Adrenal gland (tissue), 12 donors: ENCODE results near the gene COL5A1. TPM values are rescaled to one million over a fixed set of nuclear protein-coding genes. Genes with fewer than 3 reads are reported as not detected.
A peak's percentile ranks its signal among the peaks of the same experiment; 100 is the strongest.

Experiments
- DNase-seq, 7 donors: peaks; one replicate each; pipeline ENCODE4 v3.0.0-alpha.2; 2019 to 2020
- H3K27ac ChIP-seq, 5 donors: fragments of 200-600 bp; sonication (generic) in 4 of 5; 1 replicate in 3 of 5; 2 replicates in 2 of 5; pipeline versions ENCODE4 v1.5.1 to v1.8.0; 2016 to 2020; ENCODE audit warnings: mild to moderate bottlenecking in 1 of 5
- H3K27me3 ChIP-seq: fragments of 200-600 bp; 2 replicates; pipeline ENCODE4 v1.8.0; 2021
- H3K36me3 ChIP-seq, 2 donors: fragments of 200-600 bp; replicated peaks in 1 of 2; 1 replicate in 1 of 2; 2 replicates in 1 of 2; pipeline versions ENCODE4 v1.5.1 to v1.8.0; 2018 to 2022
- H3K4me1 ChIP-seq, 2 donors: fragments of 200-600 bp; replicated peaks in 1 of 2; 1 replicate in 1 of 2; 2 replicates in 1 of 2; pipeline versions ENCODE4 v1.5.1 to v1.8.0; 2018 to 2021
- H3K4me3 ChIP-seq, 4 donors: fragments of 200-600 bp; sonication (generic) in 3 of 4; one replicate each; pipeline ENCODE4 v1.5.1; 2016 to 2018
- H3K9me3 ChIP-seq, 3 donors: fragments of 200-600 bp; sonication (generic) in 1 of 3; replicated peaks in 1 of 3; 1 replicate in 2 of 3; 2 replicates in 1 of 3; pipeline versions ENCODE4 v1.5.1 to v1.8.0; 2016 to 2021
- CTCF ChIP-seq, 6 experiments: fragments of 450-650 bp in 4 of 6; fragments of 200-600 bp in 2 of 6; sonication (generic) in 1 of 6; IDR thresholded peaks; 1 replicate in 5 of 6; 2 replicates in 1 of 6; pipeline versions ENCODE4 v1.5.1 to v1.8.0; 2016 to 2021; ENCODE audit warnings: antibody characterized with exemption in 6 of 6, mild to moderate bottlenecking in 2 of 6, moderate library complexity in 1 of 6
- POLR2A ChIP-seq, 2 donors: fragments of 450-650 bp; IDR thresholded peaks; one replicate each; pipeline ENCODE4 v1.6.1; 2017; ENCODE audit warnings: antibody characterized with exemption in 2 of 2, mild to moderate bottlenecking in 2 of 2, moderate library complexity in 1 of 2
- WGBS, 4 donors: extraction: QIAGEN DNeasy Blood & Tissue Kit in 2 of 4; methylation state at CpG; one replicate each; pipeline versions ENCODE4 v1.1.5 to v1.1.7; 2013 to 2017; 5-methylcytosine and 5-hydroxymethylcytosine counted together
- intact Hi-C, 2 donors: fragments of 100-400 bp; cut with DNase I; formaldehyde crosslinking; loops; one replicate each; pipeline versions ENCODE4 v1.14.1 to v1.15.0; 2022 to 2023
- polyA plus RNA-seq, 3 donors: library from polyadenylated mRNA; stranded (reverse); fragments of 200-250 nt in 2 of 3; fragments of 350-450 nt in 1 of 3; fragmentation: Illumina TruSeq in 1 of 3; extraction: RNeasy Lipid Tissue Mini Kit (QIAGEN cat#74804) in 1 of 3; gene quantifications; one replicate each; pipeline ENCODE4 v1.2.3, GENCODE V29; 2013 to 2014
- total RNA-seq, 9 donors: library from RNA; depleted of rRNA in 4 of 9; stranded (reverse); fragments of >200 nt in 4 of 9; fragments of 120-200 nt in 1 of 9; fragmentation: NEBNext Ultra II Directional in 1 of 9; extraction: Animal tissue kit (Norgen Biotek cat#: 25700) in 1 of 9; gene quantifications; one replicate each; pipeline versions ENCODE4 v1.1.0 to v1.2.4, GENCODE V29; 2013 to 2023
- donor health status: healthy with polysubstance abuse.
- donor health status: Bipolar disorder and iron deficiency.
- donor health status: DM: yes; HTN: yes; CAD: no.
- donor health status: DM: no; HTN: no; CAD: no.
- donor health status: DM: no; HTN: no; CAD: no.
- donor health status: DM: yes; HTN: yes; CAD: no.

The COL5A1 gene
- total and polyA plus RNA-seq, 12 donors = 3.5 to 45.5 (median 29.3) TPM

DNA sequence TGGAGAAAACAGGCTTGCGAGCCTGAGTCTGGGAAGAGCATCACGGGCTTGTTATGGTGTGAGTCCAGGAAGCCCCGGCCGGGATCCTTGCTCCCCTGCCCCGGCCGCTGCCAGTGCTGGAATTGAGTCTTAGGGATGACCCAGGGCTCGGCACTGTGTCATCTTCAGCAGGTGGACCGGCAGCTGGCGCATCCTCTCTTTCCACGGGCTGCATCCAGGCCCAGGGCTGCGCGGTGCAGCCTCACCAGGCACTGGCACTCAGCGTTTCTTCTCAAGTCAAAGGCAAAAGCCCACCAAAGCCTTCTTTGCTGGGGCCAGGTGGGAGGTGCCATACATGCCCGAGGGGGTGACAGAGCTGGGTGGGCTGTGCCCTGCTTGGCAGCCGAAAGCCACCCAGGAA is 46.6 kb downstream of the COL5A1 start:
- no peaks in the 10 kb centered on the region for H3K27me3 ChIP-seq
- no peaks in the 10 kb centered on the region for H3K36me3 ChIP-seq
- 91 to 96% (median 94%) methylated on average over 6 to 15 of the region's 15 CpGs for WGBS, 4 donors
- no peak overlapping the region for H3K27ac ChIP-seq
- no peaks in the 10 kb centered on the region for H3K9me3 ChIP-seq
- DNase-seq = no peak
- intact Hi-C loops = no loop called here
- no peak for TF ChIP-seq POLR2A (IDR thresholded peaks at IDR 0.05)
- no peak for TF ChIP-seq CTCF (IDR thresholded peaks at IDR 0.05)
- peaks cover 0 to 5% of the 10 kb centered on the region in 2 donors for H3K4me1 ChIP-seq
- no peak overlapping the region for H3K4me3 ChIP-seq

DNA sequence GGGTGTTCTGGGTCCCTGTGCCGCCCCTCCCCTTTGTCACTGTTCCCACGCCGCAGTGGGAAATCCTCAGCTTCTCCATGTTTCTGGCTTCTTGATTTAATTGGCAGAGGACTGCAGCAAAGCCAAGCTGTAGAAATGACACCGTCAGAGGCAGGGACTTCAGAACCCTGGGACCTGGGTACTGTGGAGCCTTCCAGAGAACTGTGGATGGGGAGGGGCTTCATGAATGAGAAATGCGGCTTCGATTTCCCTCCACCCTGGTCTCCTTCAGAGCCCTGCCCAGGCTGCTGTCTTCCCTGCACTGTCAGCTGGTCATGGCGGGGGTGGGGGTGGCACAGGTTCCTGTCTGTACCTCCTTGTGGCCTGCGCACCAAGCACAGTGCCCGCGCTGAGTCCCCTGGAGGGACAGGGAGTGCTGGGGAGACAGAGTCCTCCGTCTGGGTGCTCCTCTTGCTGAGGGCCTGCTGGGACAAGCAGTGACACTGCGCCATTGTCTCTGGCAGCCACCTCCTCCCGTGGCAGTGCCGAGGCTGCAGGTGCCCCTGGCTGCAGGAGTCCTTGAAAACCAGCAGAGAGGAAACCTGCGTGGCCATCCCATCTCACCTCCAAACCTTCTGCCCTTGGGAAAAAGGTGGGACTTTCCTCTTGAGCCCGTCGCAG is 47.2 kb downstream of the COL5A1 start:
- intact Hi-C loops = no loop called here
- 85 to 94% (median 90%) methylated on average over 4 to 17 of the region's 17 CpGs for WGBS, 4 donors
- no peak for DNase-seq
- Histone ChIP-seq H3K36me3 (no peaks in the 10 kb centered on the region), H3K9me3 (no peaks in the 10 kb centered on the region), H3K4me1 (peaks cover 0 to 5% of the 10 kb centered on the region in 2 donors), H3K27ac (no peak overlapping the region), H3K27me3 (no peaks in the 10 kb centered on the region), H3K4me3 (no peak overlapping the region)
- TF ChIP-seq POLR2A (IDR thresholded peaks at IDR 0.05) = no peak
- no peak for TF ChIP-seq CTCF (IDR thresholded peaks at IDR 0.05)

GRCh38 chr9:134689321-134690181 is 47.9 kb downstream of the COL5A1 start:
- no peaks in the 10 kb centered on the region for H3K9me3 ChIP-seq
- H3K4me1 ChIP-seq = peaks cover 0 to 5% of the 10 kb centered on the region in 2 donors
- no peak overlapping the region for H3K4me3 ChIP-seq
- 38 to 69% (median 54%) methylated on average over 12 to 20 of the region's 20 CpGs for WGBS, 4 donors
- H3K27ac ChIP-seq = no peak overlapping the region
- TF ChIP-seq CTCF (IDR thresholded peaks at IDR 0.05) (peak; percentile 55 to 76 (median 71)), POLR2A (IDR thresholded peaks at IDR 0.05) (no peak)
- peak; percentile 40 to 84 (median 71) for DNase-seq
- intact Hi-C loops = loop anchor here in 1 of 2 donors (10.0 kb wide), 1 partner anchor 655 kb away; no protein-coding TSS in a partner anchor
- no peaks in the 10 kb centered on the region for H3K27me3 ChIP-seq
- H3K36me3 ChIP-seq = no peaks in the 10 kb centered on the region

- H3K4me1 ChIP-seq = peaks cover 0 to 5% of the 10 kb centered on the region in 2 donors
- no peak for DNase-seq
- no peaks in the 10 kb centered on the region for H3K9me3 ChIP-seq
- TF ChIP-seq CTCF (IDR thresholded peaks at IDR 0.05) = no peak
- TF ChIP-seq POLR2A (IDR thresholded peaks at IDR 0.05) = no peak
- 71 to 86% (median 79%) methylated on average over 12 to 15 of the region's 15 CpGs for WGBS, 4 donors
- H3K27ac ChIP-seq = peak overlapping the region in 1 of 5 donors; percentile 66
- no peak overlapping the region for H3K4me3 ChIP-seq
- no peaks in the 10 kb centered on the region for H3K27me3 ChIP-seq
- no peaks in the 10 kb centered on the region for H3K36me3 ChIP-seq
- intact Hi-C loops = loop anchor here in 1 of 2 donors (10.0 kb wide), 1 partner anchor 654 kb away; no protein-coding TSS in a partner anchor
Measured at GRCh38 chr9:134690301-134690751, 48.7 kb downstream of the COL5A1 start.
